GM12875 (cell line): ENCODE results near the gene KRT8.
"Not testable (repeated sequence)": the region's sequence is repeated elsewhere in the genome, so short reads cannot be mapped to it uniquely, and the experiment has no call there.

Experiments used
- H3K4me3 ChIP-seq: one replicate; pipeline ENCODE4 v1.5.1; 2011; ENCODE audit warnings: low read depth, low read length, control low read depth
- TF ChIP-seq, protein P1 (sequence below): IDR thresholded peaks from 2 replicates; pipeline ENCODE4 v1.5.1; 2011; ENCODE audit warnings: low read depth, mild to moderate bottlenecking, control low read depth, inconsistent platforms, low read length, moderate library complexity, borderline replicate concordance; ENCODE audit not compliant: insufficient read depth

KRT8 gene

DNA sequence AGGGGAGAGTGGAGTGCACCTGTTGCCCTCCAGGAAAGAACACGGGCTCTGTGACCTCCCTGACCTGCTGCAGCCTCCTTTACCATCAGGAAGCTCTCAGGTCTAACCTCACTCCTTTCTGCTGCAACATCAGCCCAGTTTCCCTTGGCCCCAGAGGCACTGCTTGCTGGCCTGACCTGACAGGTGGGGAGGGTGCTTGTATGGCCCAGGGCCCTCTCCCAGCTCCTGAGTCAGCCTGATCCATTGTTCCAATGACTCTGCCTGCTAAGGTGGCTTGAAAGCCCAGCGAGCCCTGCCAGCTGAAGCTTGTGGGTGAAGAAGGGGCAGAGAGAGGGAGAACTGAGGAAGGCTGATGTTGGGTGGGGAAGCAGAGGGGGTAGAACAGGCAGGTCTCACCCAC is 42.9 kb downstream of the KRT8 start:
- no peak overlapping the region for H3K4me3 ChIP-seq
- TF ChIP-seq, protein P1, sequence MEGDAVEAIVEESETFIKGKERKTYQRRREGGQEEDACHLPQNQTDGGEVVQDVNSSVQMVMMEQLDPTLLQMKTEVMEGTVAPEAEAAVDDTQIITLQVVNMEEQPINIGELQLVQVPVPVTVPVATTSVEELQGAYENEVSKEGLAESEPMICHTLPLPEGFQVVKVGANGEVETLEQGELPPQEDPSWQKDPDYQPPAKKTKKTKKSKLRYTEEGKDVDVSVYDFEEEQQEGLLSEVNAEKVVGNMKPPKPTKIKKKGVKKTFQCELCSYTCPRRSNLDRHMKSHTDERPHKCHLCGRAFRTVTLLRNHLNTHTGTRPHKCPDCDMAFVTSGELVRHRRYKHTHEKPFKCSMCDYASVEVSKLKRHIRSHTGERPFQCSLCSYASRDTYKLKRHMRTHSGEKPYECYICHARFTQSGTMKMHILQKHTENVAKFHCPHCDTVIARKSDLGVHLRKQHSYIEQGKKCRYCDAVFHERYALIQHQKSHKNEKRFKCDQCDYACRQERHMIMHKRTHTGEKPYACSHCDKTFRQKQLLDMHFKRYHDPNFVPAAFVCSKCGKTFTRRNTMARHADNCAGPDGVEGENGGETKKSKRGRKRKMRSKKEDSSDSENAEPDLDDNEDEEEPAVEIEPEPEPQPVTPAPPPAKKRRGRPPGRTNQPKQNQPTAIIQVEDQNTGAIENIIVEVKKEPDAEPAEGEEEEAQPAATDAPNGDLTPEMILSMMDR: no peak

DNA sequence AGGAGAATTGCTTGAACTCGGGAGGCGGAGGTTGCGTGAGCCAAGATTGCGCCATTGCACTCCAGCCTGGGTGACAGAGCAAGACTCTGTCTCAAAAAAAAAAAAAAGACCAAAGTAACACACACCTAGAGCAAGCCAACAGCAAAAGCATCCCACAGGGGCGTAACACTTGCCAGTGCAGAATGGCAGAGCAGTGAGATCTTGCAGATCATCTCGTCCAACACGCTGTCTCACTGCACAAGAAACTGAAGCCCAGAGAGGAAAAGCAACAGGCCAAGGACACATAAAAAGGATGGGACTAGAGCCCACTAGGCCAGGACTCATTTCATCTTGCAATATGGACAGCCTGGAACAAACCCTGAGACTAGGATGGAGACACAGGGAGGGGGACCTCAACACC is 43.4 kb downstream of the KRT8 start:
- TF ChIP-seq, protein P1: no peak
- no peak overlapping the region for H3K4me3 ChIP-seq

DNA sequence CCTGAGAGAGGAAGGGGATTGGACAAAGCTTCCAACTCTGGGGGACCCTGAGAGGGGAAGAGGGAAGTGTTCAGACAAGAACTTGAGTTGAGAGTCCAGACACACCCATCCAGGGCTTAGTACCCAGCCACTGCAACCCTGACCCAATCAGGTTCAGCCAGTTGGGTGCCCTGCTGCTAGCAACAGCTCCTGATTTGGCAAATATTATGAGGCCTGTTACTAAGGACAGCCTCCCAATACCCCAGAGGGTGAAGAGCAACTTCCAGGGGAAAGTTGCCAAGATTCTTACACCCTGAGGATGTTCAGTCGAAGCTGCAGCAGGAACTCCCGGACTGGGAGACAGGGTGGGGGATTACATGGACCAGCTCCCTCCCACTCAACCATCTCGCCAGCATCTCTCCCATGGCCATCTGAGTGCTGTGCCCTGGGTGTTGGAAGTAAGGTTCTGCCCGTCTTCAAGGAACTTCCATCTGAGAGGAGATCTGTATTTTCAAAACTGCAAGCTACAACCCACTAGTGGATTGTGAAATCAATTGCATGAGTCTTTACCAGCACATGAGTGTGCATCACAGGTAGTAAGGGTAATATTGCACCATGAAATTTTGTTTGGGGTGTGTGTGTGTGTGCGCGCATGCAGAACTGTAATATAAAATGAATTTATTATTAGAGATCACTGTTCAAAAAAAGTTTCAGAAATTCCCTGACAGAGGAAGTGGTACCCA is 44.6 kb downstream of the KRT8 start:
- no peak overlapping the region for H3K4me3 ChIP-seq
- TF ChIP-seq, protein P1: no peak

DNA sequence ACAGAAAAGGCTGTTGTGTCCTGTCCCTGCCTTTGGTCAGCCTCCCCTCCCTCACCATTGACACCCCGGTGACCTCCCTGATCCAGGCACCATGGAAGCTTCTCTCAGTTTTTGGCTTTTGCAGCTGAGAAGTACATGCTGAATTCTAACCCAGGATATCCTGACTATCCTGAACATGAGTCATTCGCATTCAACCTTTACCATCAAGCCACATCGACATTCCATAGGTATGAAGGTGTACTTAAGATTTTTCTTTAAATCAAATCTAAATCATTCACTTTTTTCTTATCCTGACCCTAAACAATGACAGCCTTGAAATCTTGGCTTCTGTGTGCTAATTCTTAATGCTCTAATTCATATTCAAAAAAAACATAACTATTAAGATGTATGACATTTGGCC is 47.4 kb downstream of the KRT8 start:
- H3K4me3 ChIP-seq: no peak overlapping the region

DNA sequence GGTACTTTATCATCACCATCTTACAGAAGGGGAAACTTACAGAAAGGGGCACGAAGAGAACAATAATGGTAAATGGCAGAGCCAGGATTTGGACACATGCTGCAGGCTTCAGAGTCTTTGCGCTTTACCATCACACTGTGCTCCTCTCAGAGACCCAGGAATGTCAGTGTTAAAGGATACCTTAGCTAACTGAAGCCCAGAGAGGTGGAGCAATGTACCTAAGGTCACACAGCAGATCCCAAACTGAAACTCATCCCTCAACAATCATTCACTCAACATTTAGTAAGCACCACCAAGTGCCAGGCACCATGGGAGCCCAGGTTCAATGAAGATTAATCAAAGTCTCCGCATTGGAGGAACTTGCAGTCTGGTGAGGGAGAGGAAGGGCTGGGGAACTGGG is 48.1 kb downstream of the KRT8 start:
- TF ChIP-seq, protein P1: no peak

More for the DNA sequence above, 47.4 kb downstream of the KRT8 start:
- TF ChIP-seq, protein P1: no peak

DNA sequence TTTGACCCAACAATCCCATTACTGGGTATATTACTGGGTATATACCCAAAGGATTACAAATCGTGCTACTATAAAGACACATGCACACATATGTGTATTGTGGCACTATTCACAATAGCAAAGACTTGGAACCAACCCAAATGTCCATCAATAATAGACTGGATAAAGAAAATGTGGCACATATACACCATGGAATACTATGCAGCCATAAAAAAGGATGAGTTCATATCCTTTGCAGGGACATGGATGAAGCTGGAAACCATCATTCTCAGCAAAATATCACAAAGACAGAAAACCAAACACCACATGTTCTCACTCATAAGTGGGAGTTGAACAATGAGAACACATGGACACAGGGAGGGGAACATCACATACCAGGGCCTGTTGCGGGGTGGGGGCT is 48.8 kb downstream of the KRT8 start:
- H3K4me3 ChIP-seq: not testable (repeated sequence)

More for the DNA sequence above, 48.1 kb downstream of the KRT8 start:
- H3K4me3 ChIP-seq: no peak overlapping the region

DNA sequence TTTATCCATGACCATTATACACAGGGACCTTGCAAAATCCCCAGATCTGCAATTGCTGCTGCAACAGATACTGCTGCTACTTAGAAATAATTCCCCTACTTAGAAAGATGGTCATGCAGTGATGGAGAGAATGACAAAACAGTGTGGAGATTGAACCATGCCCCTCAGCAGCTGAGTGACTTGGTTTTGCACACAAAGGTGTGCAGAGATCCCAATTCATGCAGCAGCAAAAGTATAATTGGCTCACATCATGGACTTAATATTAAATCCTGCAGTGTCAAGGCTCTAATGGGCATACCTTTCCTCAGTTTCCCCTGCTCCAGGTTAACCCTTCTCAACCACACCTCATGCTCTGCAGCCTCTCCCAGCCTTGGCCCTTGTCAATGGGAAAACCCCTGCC is 53.1 kb downstream of the KRT8 start:
- H3K4me3 ChIP-seq: no peak overlapping the region
- TF ChIP-seq, protein P1: no peak
